ENCODE measurements around the gene PTGR3.

The PTGR3 gene

GRCh38 chr18:75159238-75159518 lies 49.8 kb downstream of the PTGR3 start:
- TF ChIP-seq CTCF (IDR thresholded peaks at IDR 0.05; ENCODE audit: borderline replicate concordance, insufficient read depth, low read depth, low read length): no peak
- no peak overlapping the region for H3K4me3 ChIP-seq (ENCODE audit: low read depth, low read length)
